ENCODE measurements around the gene SERPINC1.
"Not testable (repeated sequence)": the region's sequence is repeated elsewhere in the genome, so short reads cannot be mapped to it uniquely, and the experiment has no call there.

The SERPINC1 gene

DNA sequence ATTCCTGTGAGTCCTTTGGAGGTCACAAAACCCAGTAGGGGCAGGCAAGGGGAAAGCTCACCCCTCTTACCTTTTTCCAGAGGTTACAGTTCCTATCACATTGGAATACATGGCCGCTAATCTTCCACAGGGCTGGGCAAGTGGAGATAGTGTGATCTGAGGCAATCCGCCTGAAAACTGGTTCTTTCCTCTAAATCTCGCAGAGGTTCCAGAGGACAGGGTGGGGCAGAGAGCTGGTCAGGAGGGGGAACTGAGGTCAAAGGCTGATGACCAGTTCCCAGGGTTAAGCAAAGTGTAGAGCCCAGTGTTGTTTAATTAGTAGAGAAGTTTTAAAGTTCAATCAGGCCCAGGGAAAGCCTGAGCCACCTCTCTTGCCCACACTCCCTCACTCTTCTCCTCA, at the start of gene SERPINC1:
Gene SERPINC1, minus strand, starts transcription at position 179 of the 400 bp plus-strand sequence. Its CDS starts 68 bp downstream, at position 111.
- DNase-seq (ENCODE audit: insufficient read length, low spot score) (no peak), FAIRE-seq (no peak)

DNA sequence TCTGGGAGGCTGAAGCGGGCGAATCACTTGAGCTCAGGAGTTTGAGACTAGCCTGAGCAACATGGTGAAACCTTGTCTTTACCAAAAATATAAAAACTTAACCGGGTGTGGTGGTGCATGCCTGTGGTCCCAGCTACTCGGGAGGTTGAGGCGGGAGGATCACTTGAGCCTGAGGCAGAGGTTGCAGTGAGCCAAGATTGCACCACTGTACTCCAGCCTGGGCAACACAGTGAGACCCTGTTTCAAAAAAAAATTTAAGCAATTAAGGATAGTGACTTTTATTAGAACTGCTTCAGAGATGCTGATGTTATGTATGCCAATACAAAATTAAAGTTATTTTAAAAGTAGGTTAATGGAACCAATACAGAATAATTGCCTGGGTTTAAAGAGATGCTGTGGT, 48.8 kb upstream of the SERPINC1 start:
- FAIRE-seq: not testable (repeated sequence)

DNA sequence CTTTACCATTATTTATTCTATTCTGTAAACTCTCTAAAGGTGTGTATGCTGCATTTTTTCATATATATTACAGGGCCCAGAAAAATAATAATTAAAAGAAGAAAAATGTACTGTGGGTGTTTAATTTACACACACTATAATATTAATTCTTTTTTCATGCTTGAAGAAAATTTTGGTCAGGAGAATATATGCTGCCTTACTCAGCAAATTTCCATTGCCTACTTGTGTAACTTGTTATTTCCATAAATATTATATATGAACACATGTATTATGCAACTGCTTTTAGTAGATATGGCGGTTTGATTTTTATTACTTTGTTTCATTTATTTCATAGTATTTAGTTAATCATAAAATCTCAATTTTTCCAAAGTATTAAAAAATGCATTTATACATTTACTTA, 46.4 kb upstream of the SERPINC1 start:
- DNase-seq (ENCODE audit: insufficient read length, low spot score): no peak
- FAIRE-seq: no peak

More for the DNA sequence above, 48.8 kb upstream of the SERPINC1 start:
- not testable (repeated sequence) for DNase-seq (ENCODE audit: insufficient read length, low spot score)

DNA sequence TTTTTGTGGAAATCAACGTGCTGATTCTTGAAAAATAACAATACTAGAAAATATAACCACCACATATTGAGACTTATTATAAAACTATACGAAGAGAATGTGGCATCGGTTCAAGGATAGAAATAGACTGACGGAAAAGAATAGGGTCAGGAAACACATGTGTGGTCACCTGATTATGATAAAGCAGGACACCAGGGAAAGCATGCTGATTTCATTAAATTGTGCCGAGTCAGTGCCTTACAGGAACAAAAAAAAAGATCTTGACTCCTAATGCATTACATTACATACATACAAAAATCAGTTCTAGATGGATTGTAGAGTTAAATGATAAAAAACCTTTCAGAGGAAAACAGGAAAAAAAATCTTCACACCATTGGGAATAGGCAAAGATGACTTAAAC, 43.5 kb upstream of the SERPINC1 start:
- DNase-seq (ENCODE audit: insufficient read length, low spot score) (no peak), FAIRE-seq (no peak)

DNA sequence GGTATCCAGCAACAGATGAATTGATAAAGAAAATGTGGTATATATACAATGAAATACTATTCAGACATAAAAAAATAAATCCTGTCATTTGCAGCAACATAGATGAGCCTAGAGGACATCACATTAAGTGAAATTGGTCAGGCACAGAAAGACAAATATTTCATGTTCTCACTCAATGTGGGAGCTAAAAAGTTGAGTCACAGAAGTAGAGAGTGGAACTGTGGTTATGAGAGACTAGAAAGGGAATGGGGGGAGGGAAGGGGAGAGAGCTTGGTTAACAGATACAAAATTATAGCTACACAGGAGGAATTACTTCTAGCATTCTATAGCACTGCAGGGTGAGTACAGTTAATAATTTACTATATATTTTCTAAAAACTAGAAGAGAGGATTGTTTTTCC, 37.1 kb upstream of the SERPINC1 start:
- DNase-seq (ENCODE audit: insufficient read length, low spot score) (no peak), FAIRE-seq (no peak)

GRCh38 chr1:173948594-173948993, 31.5 kb upstream of the SERPINC1 start:
- DNase-seq (ENCODE audit: insufficient read length, low spot score) (no peak), FAIRE-seq (no peak)

GRCh38 chr1:173946380-173946921, 29.3 kb upstream of the SERPINC1 start:
- no peak for DNase-seq (ENCODE audit: insufficient read length, low spot score)
- FAIRE-seq: no peak

DNA sequence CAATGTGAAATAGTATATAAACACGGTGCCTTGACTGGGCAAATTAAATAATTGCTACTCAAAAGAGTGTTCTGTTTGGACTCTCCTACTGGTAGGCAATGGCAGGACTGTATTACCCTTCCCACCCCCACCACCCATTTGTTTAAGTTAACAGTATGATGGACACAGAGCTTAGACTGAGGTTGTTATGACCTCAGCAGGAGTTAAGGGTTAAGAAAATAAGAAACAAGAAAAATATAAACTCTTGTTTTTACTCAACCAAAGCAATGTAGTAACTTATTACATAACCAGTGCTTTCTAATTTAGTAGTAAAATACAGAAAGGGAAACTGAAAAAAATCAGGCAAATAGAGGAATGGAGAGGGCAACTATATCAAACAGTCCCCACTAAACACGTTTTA, 19.9 kb upstream of the SERPINC1 start:
- no peak for FAIRE-seq
- DNase-seq (ENCODE audit: insufficient read length, low spot score): no peak

- DNase-seq (ENCODE audit: insufficient read length, low spot score): no peak
- FAIRE-seq: no peak
Measured at GRCh38 chr1:173934440-173934839, 17.3 kb upstream of the SERPINC1 start.

GRCh38 chr1:173930541-173930940, 13.4 kb upstream of the SERPINC1 start:
- FAIRE-seq; DNase-seq (ENCODE audit: insufficient read length, low spot score): not testable (repeated sequence)

DNA sequence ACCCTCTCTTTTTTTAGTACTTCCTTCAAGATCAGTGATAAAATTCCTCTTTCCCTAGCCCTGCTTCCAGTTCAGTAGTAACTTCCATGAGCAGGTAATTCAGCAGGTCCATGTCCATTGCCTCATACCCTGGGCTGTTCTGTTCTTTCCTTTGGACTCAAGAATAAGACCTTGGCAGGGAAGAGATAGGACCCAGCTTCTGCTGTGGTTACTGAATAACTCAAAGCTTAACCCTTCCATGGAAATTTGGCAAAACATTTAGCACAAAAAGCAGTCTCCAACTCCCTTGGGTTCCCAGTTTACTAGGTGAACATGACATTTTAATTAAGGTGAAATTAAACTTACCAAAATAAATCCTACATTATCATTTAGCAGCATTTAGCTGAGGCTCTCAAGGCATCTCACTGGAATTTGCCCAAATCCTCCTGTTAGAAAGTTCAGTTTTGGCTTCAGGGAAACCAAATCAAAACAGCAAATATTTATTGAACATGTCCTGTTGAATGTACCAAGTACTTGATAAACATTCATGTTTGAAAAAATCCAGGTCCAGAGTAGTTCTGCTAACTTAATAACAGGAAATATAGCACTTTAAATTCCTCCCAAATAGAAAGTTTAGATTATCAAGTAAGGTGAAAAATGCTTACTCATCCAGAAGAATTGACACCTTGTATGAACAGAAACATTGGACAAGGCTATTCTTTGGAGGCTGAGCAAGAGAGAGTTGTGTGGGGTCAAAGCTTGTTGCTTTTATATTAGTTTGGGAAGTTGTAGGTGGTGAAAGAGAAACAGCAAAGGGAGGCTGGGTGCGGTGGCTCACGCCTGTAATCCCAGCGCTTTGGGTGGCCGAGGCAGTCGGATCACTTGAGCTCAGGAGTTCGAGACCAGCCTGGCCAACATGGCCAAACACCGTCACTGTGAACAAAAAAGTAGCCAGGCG, 8.4 kb upstream of the SERPINC1 start:
- DNase-seq (ENCODE audit: insufficient read length, low spot score) (no peak), FAIRE-seq (no peak)

DNA sequence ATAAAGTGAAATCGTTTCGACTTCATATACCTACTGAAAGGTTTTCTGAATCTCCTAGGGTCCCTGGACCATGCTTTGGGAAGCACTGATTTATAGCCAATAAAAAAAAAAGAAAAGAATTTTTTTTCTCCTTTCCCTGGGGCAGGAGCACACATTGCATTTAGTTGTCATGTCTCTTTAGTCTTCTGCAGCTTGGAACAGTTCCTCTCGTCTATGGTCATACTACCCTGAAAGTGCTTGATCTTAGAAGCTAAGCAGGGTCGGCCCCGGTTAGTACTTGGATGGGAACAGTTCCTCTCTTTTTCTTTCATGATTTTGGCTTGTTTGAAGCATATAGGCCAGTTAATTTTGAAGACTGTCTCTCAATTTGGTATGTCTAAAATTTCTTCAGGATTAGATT, 3.7 kb upstream of the SERPINC1 start:
- DNase-seq (ENCODE audit: insufficient read length, low spot score) (no peak), FAIRE-seq (no peak)

DNA sequence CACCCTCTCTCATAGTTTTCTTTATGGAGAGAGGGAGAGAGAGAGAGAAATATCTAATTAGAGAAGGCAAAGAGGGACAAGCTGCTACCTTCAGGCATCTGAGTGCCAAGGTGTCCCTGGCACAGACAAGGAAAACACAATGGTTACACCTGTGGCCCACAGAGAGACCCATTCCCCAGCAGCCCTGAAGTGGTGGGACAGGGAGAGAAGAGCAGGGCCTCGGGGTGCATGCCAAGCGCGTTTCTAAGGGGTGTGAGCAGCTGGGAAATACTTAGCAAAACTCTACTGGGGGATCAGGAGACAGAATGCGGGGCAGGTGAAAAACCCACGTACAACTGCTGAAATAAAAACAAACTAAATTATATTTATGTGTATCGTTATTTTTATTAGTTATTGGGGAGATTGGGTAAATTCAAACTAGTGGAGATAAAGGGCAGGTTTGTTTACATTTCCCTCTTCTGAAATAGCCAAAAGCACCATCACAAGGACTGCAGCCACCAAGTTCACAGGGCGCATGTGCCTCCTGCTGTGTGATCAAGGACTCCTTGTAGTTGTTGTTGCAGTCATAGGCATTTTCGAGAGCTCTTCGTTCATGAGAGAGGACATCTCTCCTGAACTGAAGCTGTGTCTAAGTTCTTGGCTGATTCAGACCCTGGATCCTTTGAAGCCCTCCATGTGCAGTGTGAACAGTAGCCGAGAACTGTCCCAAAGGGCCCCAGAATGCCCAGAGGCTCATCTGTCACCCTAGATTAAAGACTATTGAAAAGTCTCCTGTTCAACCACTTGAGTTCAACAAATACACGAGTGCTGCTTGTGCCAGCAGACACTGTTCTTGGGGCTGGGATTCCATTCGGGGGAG, 737 bp upstream of the SERPINC1 start:
- FAIRE-seq (no peak), DNase-seq (ENCODE audit: insufficient read length, low spot score) (no peak)

- no peak for FAIRE-seq
Measured at GRCh38 chr1:173916667-173917066, 460 bp downstream of the SERPINC1 start.

DNA sequence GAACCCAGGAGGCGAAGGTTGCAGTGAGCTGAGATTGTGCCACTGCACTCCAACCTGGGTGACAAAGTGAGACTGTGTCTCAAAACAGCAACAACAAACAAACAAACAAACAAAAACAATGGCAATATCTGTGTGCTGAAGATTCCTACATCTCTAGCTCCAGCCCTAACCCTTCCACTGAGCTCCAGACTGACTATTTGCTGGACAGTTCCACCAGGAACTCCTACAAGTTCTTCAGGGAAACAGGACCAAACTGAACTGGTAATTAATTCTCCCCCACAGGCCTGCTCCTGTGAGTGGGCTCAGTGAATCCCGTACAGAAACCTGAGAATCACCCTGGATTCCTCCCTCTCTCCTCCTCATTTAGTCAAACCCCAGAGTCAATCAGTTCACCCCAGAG, 1.5 kb downstream of the SERPINC1 start:
- FAIRE-seq (no peak), DNase-seq (ENCODE audit: insufficient read length, low spot score) (no peak)

More at GRCh38 chr1:173916667-173917066, 460 bp downstream of the SERPINC1 start:
- no peak for DNase-seq (ENCODE audit: insufficient read length, low spot score)

- peak; percentile 30 for DNase-seq (ENCODE audit: insufficient read length, low spot score)
- no peak for FAIRE-seq
Measured at GRCh38 chr1:173914366-173914871, 2.7 kb downstream of the SERPINC1 start.

GRCh38 chr1:173913111-173913510, 4.0 kb downstream of the SERPINC1 start:
- FAIRE-seq (no peak), DNase-seq (ENCODE audit: insufficient read length, low spot score) (no peak)

DNA sequence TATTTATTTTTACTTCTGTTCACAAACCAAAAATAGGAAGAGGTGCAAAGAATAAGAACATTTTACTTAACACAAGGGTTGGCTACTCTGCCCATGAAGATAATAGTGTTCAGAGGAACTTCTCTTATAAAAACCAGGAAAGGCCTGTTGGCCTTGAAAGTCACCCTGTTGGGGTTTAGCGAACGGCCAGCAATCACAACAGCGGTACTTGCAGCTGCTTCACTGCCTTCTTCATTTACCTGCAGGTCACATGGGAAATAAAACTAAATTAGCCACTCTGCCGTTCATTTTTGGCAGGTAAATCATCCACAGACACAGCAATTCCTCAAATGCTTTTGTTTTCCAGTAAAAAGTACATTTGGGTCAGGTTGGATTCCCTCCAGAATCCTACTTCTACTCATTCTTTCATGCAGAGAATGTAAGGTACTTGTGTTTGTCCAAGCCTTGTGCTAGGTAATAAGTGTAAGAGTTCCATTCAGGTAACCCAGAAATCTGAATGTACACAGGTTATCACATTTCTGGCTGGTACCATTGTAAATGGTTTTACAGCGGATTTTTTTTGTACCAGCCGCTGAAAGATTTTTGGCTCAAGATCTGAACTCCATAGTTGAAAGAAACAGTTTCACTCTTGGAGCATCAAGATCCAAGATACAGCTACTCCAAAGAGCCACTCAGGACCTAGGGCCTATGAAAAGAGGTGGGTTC, 13.1 kb downstream of the SERPINC1 start:
- DNase-seq (ENCODE audit: insufficient read length, low spot score): no peak
- no peak for FAIRE-seq

DNA sequence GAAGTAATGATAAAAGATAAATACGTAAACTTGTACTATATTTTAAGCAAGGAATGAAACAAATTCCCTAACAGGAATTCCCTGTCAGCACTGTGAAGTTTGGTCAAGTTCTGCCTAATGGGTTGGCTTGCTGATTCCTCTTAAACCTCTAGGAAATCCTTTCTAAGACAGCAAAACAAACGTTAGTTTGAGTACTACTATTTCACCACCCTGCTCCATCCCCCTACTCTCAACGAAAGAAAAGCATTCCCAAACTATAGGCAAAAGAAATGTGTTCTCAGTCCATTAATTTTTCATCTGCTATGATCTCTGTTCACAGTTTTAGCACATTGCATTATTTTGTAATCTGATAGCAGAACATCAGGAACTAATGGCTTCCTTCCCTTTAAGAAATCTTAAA, 16.1 kb downstream of the SERPINC1 start:
- DNase-seq (ENCODE audit: insufficient read length, low spot score): no peak
- no peak for FAIRE-seq

DNA sequence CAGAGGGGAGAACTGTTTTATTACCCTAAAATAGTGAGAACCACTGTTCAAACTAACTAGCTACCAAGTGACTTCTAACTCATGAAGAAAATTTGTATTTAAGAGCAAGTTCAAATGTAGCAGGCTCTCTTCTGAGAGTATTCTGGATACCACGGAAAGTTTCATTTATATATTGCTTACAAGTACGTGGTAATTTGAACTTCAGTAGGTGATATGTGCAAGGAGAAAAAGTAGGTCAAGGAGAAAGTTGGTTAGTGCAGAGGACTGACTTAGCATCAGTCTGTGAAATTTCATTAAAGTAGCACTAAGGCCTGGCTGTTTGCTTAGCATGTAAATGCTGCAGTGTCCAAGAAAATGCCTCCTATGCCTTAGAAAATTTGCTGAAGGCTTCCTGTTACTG, 16.7 kb downstream of the SERPINC1 start:
- no peak for FAIRE-seq

More for the DNA sequence above, 16.7 kb downstream of the SERPINC1 start:
- no peak for DNase-seq (ENCODE audit: insufficient read length, low spot score)

Data from HTR-8/SVneo (cell line).